Dermis microvascular lymphatic vessel endothelial cell (primary cell): Measurements from ENCODE around the gene GON4L. TPM values are rescaled to one million over a fixed set of nuclear protein-coding genes. Genes with fewer than 3 reads are reported as not detected.
A peak's percentile ranks its signal among the peaks of the same experiment; 100 is the strongest.
"Not testable (repeated sequence)": the region's sequence is repeated elsewhere in the genome, so short reads cannot be mapped to it uniquely, and the experiment has no call there.

Experiments
- DNase-seq, 2 donors: peaks; one replicate each; pipeline versions ENCODE4 v3.0.0 to v3.0.0-alpha.2; 2010; ENCODE audit warnings: low read depth in 2 of 2
- total RNA-seq: library from RNA; depleted of rRNA; stranded (reverse); fragments of >200 nt; gene quantifications from 2 replicates; pipeline ENCODE4 v1.2.1, GENCODE V29; 2014

Gene GON4L
- total RNA-seq, 1 donor from 2014 or later = 16.3 TPM

- no peak for DNase-seq
These were observed 29.6 kb downstream of the GON4L start for GRCh38 chr1:155827450-155827849.

- DNase-seq = no peak
These were observed 40.7 kb downstream of the GON4L start for GRCh38 chr1:155816351-155816750.

- no peak for DNase-seq
These were observed 43.3 kb downstream of the GON4L start for GRCh38 chr1:155813672-155814071.

GRCh38 chr1:155812878-155813277 lies 44.1 kb downstream of the GON4L start:
- no peak for DNase-seq

- DNase-seq = no peak
These were observed 47.9 kb downstream of the GON4L start for GRCh38 chr1:155809088-155809487.

- DNase-seq = peak in 1 of 2 donors; percentile 2
These were observed 55.9 kb downstream of the GON4L start for GRCh38 chr1:155801149-155801548.

GRCh38 chr1:155795618-155796017 lies 61.4 kb downstream of the GON4L start:
- DNase-seq = not testable (repeated sequence)

- peak in 1 of 2 donors; percentile 45 for DNase-seq
These were observed 62.3 kb downstream of the GON4L start for GRCh38 chr1:155794605-155795245.

- DNase-seq = no peak
These were observed 63.8 kb downstream of the GON4L start for GRCh38 chr1:155793213-155793612.

- no peak for DNase-seq
These were observed 79.4 kb downstream of the GON4L start for GRCh38 chr1:155777582-155777981.

- no peak for DNase-seq
These were observed 80.6 kb downstream of the GON4L start for GRCh38 chr1:155776414-155776813.

- no peak for DNase-seq
These were observed 83.8 kb downstream of the GON4L start for GRCh38 chr1:155773221-155773620.

- no peak for DNase-seq
These were observed 87.8 kb downstream of the GON4L start for GRCh38 chr1:155769257-155769656.

- DNase-seq = not testable (repeated sequence)
These were observed 89.5 kb downstream of the GON4L start for GRCh38 chr1:155767399-155767989.

- DNase-seq = not testable (repeated sequence)
These were observed 93.0 kb downstream of the GON4L start for GRCh38 chr1:155763989-155764388.

GRCh38 chr1:155763090-155763815 lies 93.8 kb downstream of the GON4L start:
- DNase-seq = peak in 1 of 2 donors; percentile 83

GRCh38 chr1:155761736-155762405 lies 95.1 kb downstream of the GON4L start:
- peak in 1 of 2 donors; percentile 71 for DNase-seq

- no peak for DNase-seq
These were observed 96.1 kb downstream of the GON4L start for GRCh38 chr1:155760751-155761475.

- no peak for DNase-seq
These were observed 96.9 kb downstream of the GON4L start for GRCh38 chr1:155759966-155760630.

GRCh38 chr1:155759017-155759416 lies 98.0 kb downstream of the GON4L start:
- not testable (repeated sequence) for DNase-seq

- DNase-seq = not testable (repeated sequence)
These were observed 108.9 kb downstream of the GON4L start for GRCh38 chr1:155748141-155748540.
